Measurements from ENCODE around the gene PALB2. TPM values are rescaled to one million over a fixed set of nuclear protein-coding genes. Genes with fewer than 3 reads are reported as not detected.

PALB2 gene
- total and polyA plus RNA-seq, 2 of the 13 experiments (the other 11 are each of a cell fraction or from before 2014, with no cell fraction given): 12.1 to 40.9 TPM

DNA sequence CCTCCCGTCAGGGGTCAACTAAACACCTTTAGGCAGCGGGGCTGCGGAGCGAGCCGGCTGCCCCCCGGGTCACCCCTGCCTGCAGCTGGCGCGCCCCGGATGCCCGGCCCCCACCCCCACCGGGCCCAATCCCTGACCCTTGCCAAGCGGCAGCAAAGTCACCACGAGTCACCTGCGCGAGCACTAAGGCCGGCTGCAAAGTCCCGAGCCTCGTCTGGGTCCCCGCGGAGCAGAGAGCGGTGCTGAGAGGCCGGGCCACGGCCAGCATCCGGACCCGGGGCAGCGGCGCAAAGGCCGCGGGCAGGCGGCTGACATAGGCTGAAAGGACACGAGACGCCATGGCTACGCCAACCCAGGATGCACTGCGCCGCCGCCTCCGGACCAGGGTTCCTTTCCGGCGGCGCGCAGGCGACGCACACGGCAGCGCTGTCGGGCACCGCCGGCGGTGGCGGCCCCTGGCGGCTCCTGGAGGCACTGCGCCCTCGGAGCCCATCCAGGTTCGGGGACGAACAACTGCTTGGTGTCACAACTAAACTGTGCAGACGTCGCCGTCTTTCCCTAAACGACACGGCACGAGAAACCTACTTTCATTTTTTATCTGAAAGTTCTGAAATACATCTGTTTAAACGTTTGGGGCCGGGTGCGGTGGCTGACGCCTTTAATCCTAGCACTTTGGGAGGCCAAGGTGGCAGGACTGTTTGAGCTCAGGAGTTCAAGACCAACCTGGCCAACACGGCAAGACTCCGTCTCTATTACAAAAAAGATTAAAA, 45.0 kb downstream of the PALB2 start, which contains the start of gene NDUFAB1 (continued):
- TF ChIP-seq, protein P1, sequence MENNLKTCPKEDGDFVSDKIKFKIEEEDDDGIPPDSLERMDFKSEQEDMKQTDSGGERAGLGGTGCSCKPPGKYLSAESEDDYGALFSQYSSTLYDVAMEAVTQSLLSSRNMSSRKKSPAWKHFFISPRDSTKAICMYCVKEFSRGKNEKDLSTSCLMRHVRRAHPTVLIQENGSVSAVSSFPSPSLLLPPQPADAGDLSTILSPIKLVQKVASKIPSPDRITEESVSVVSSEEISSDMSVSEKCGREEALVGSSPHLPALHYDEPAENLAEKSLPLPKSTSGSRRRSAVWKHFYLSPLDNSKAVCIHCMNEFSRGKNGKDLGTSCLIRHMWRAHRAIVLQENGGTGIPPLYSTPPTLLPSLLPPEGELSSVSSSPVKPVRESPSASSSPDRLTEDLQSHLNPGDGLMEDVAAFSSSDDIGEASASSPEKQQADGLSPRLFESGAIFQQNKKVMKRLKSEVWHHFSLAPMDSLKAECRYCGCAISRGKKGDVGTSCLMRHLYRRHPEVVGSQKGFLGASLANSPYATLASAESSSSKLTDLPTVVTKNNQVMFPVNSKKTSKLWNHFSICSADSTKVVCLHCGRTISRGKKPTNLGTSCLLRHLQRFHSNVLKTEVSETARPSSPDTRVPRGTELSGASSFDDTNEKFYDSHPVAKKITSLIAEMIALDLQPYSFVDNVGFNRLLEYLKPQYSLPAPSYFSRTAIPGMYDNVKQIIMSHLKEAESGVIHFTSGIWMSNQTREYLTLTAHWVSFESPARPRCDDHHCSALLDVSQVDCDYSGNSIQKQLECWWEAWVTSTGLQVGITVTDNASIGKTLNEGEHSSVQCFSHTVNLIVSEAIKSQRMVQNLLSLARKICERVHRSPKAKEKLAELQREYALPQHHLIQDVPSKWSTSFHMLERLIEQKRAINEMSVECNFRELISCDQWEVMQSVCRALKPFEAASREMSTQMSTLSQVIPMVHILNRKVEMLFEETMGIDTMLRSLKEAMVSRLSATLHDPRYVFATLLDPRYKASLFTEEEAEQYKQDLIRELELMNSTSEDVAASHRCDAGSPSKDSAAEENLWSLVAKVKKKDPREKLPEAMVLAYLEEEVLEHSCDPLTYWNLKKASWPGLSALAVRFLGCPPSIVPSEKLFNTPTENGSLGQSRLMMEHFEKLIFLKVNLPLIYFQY (CRISPR knock-in tag; IDR thresholded peaks at IDR 0.05; ENCODE audit: borderline replicate concordance): peak; percentile 90
- TF ChIP-seq KAT7 (CRISPR knock-in tag; IDR thresholded peaks at IDR 0.05; ENCODE audit: borderline replicate concordance) (peak; percentile 98), ZNF75D (CRISPR knock-in tag; IDR thresholded peaks at IDR 0.05; ENCODE audit: borderline replicate concordance) (0 out of 2 replicates have a peak, but pooled peaks have one; percentile 82), ZNF18 (CRISPR knock-in tag; IDR thresholded peaks at IDR 0.05; ENCODE audit: insufficient replicate concordance) (peak; percentile 69), ZNF7 (CRISPR knock-in tag; IDR thresholded peaks at IDR 0.05) (no peak), KLF11 (CRISPR knock-in tag; IDR thresholded peaks at IDR 0.05) (no peak), ZNF761 (CRISPR knock-in tag; conservative IDR thresholded peaks at IDR 0.05) (no peak; the same call in 1 of the 2 replicates), ZNF12 (CRISPR knock-in tag; IDR thresholded peaks at IDR 0.05) (peak; percentile 70; the same call in 1 of the 2 replicates), JDP2 (CRISPR knock-in tag; IDR thresholded peaks at IDR 0.05; ENCODE audit: borderline replicate concordance) (no peak), PCBP1 (IDR thresholded peaks at IDR 0.05; ENCODE audit: borderline replicate concordance, low read depth, low read length) (no peak), ZNF546 (CRISPR knock-in tag; conservative IDR thresholded peaks at IDR 0.05) (0 out of 2 replicates have a peak, but pooled peaks have one; percentile 78), ZNF383 (CRISPR knock-in tag; IDR thresholded peaks at IDR 0.05; ENCODE audit: borderline replicate concordance) (peak; percentile 82; the same call in 1 of the 2 replicates), ZNF205 (CRISPR knock-in tag; IDR thresholded peaks at IDR 0.05) (peak; percentile 66; the same call in 1 of the 2 replicates), THAP11 (CRISPR knock-in tag; IDR thresholded peaks at IDR 0.05) (peak; percentile 97), SETDB1 (CRISPR knock-in tag; IDR thresholded peaks at IDR 0.05; ENCODE audit: borderline replicate concordance) (no peak)
- TF ChIP-seq, protein P2, sequence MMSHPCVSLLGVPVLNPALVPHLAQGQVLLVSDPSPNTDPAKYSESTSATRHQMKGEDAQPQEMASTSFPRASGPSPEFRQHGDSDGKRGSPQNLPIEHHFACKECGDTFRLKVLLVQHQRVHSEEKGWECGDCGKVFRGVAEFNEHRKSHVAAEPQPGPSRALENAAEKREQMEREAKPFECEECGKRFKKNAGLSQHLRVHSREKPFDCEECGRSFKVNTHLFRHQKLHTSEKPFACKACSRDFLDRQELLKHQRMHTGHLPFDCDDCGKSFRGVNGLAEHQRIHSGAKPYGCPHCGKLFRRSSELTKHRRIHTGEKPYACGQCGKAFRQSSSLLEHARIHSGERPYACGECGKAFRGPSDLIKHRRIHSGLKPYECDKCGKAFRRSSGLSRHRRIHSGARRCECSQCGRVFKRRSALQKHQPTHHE (CRISPR knock-in tag; IDR thresholded peaks at IDR 0.05; ENCODE audit: borderline replicate concordance): peak; percentile 97
- TF ChIP-seq, protein P3, sequence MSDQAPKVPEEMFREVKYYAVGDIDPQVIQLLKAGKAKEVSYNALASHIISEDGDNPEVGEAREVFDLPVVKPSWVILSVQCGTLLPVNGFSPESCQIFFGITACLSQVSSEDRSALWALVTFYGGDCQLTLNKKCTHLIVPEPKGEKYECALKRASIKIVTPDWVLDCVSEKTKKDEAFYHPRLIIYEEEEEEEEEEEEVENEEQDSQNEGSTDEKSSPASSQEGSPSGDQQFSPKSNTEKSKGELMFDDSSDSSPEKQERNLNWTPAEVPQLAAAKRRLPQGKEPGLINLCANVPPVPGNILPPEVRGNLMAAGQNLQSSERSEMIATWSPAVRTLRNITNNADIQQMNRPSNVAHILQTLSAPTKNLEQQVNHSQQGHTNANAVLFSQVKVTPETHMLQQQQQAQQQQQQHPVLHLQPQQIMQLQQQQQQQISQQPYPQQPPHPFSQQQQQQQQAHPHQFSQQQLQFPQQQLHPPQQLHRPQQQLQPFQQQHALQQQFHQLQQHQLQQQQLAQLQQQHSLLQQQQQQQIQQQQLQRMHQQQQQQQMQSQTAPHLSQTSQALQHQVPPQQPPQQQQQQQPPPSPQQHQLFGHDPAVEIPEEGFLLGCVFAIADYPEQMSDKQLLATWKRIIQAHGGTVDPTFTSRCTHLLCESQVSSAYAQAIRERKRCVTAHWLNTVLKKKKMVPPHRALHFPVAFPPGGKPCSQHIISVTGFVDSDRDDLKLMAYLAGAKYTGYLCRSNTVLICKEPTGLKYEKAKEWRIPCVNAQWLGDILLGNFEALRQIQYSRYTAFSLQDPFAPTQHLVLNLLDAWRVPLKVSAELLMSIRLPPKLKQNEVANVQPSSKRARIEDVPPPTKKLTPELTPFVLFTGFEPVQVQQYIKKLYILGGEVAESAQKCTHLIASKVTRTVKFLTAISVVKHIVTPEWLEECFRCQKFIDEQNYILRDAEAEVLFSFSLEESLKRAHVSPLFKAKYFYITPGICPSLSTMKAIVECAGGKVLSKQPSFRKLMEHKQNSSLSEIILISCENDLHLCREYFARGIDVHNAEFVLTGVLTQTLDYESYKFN (CRISPR knock-in tag; conservative IDR thresholded peaks at IDR 0.05): peak; percentile 69

Measured in HepG2 (cell line).